Fibroblast of upper back skin (primary cell): ENCODE results near the gene MAT2A.

Experiments
- DNase-seq: peaks from one replicate; pipeline ENCODE4 v3.0.0-alpha.2; 2013

The MAT2A gene

GRCh38 chr2:85538507-85539360 lies at the start of gene MAT2A:
Gene MAT2A (plus strand): TSS chr2:85539168. CDS start chr2:85539288, 120 bp downstream.
- peak; percentile 92 for DNase-seq

- peak; percentile 12 for DNase-seq
Measured at GRCh38 chr2:85490861-85491755, 47.9 kb upstream of the MAT2A start.

- no peak for DNase-seq
Measured at GRCh38 chr2:85496436-85496835, 42.5 kb upstream of the MAT2A start.

GRCh38 chr2:85497944-85498630 lies 40.9 kb upstream of the MAT2A start:
- no peak for DNase-seq

- DNase-seq = no peak
Measured at GRCh38 chr2:85501248-85501647, 37.7 kb upstream of the MAT2A start.

GRCh38 chr2:85502720-85503119 lies 36.2 kb upstream of the MAT2A start:
- no peak for DNase-seq

- DNase-seq = no peak
Measured at GRCh38 chr2:85503168-85503850, 35.7 kb upstream of the MAT2A start.

- peak; percentile 37 for DNase-seq
Measured at GRCh38 chr2:85503851-85504777, 34.9 kb upstream of the MAT2A start.

GRCh38 chr2:85504778-85505261 lies 34.1 kb upstream of the MAT2A start:
- DNase-seq = peak; percentile 88

- no peak for DNase-seq
Measured at GRCh38 chr2:85505551-85506238, 33.3 kb upstream of the MAT2A start.

- DNase-seq = peak; percentile 40
Measured at GRCh38 chr2:85506768-85507181, 32.2 kb upstream of the MAT2A start.

- DNase-seq = no peak
Measured at GRCh38 chr2:85511008-85511811, 27.8 kb upstream of the MAT2A start.

GRCh38 chr2:85514323-85514722 lies 24.6 kb upstream of the MAT2A start:
- no peak for DNase-seq

- DNase-seq = no peak
Measured at GRCh38 chr2:85516653-85517389, 22.1 kb upstream of the MAT2A start.

GRCh38 chr2:85522090-85522647 lies 16.8 kb upstream of the MAT2A start:
- no peak for DNase-seq

GRCh38 chr2:85523062-85523902 lies 15.7 kb upstream of the MAT2A start:
- no peak for DNase-seq

GRCh38 chr2:85523903-85524335 lies 15.0 kb upstream of the MAT2A start:
- no peak for DNase-seq
